ENCODE measurements around the gene THEMIS.
"Not testable (repeated sequence)": the region's sequence is repeated elsewhere in the genome, so short reads cannot be mapped to it uniquely, and the experiment has no call there.

THEMIS gene

DNA sequence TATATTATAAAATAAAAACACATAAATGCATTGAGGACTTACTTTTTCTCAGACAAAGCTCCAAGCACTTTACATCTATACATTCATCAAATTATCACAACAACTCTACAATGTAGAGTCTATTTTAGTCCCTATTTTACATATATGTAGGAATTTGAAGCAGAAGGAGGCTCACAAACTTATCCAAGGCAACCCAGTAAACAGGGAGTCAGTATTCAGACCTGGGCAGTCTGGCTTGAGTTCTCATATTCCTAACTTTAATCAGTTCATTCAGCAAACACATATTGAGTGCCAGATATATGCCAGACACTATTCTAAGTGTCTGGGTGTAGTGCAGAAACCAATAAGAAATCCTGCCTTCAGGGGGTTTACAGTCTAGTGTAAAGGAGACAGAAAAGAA lies 194.6 kb downstream of the THEMIS start:
- no peak for TF ChIP-seq CTCF (IDR thresholded peaks at IDR 0.05; ENCODE audit: extremely low read depth, missing control alignments)
- DNase-seq (ENCODE audit: low spot score) = no peak

GRCh38 chr6:127695108-127695507 lies 205.8 kb downstream of the THEMIS start:
- TF ChIP-seq CTCF (IDR thresholded peaks at IDR 0.05; ENCODE audit: extremely low read depth, missing control alignments) = no peak
- no peak for DNase-seq (ENCODE audit: low spot score)

DNA sequence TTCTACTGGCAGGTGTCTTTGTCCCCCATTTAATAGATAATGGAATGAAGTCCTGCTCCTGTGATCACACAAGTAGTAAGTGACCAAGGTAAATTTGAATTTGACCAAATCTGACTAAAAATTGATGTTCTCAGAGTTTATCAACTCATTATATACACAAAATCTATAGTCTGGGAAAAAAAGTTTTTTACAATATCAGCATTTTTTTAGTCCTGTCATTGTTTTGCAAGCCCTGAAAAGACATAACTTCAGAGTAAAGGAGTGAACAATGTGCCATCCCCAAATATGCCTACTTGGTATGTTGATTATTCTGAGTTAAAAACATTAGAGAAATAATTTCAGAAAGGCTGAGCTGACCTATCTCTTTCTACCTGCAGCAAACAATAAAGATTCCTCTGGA lies 209.7 kb downstream of the THEMIS start:
- no peak for TF ChIP-seq CTCF (IDR thresholded peaks at IDR 0.05; ENCODE audit: extremely low read depth, missing control alignments)
- no peak for DNase-seq (ENCODE audit: low spot score)

DNA sequence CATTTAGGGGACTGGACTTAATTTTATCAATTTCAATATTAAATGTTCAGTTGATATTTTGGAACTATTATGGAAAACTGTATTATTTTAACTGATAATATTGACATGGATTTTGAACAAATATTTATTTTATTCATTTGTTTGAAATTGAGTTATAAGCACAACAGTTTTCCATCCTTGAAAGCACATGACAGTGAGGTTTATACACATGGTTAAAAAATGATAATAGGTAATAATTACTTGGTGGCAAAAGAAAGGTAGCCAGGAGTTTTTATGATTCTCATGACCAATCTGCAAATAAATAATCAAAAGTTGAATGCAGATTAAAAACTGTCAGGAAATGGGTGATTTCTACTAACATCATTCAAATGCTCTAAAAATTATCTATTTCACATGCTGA lies 210.3 kb downstream of the THEMIS start:
- DNase-seq (ENCODE audit: low spot score) = no peak
- no peak for TF ChIP-seq CTCF (IDR thresholded peaks at IDR 0.05; ENCODE audit: extremely low read depth, missing control alignments)

DNA sequence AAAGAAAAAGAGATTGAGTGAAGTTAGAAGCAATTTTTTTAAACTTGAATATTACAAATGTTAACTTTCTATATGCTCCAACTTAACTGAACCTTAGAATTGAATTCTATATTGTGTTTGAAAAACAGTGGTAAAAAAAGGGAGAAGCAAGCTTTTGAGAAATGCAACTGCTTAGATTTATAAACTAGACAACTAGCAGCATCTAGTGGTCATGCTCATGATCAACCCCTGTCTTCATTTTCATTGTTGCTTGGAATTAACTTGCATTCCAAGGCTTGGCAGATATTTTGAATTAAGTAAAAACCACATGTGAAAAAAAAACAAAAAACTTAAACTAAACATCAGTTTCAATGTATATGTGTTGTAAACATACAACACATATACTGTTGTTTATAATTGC lies 210.8 kb downstream of the THEMIS start:
- no peak for TF ChIP-seq CTCF (IDR thresholded peaks at IDR 0.05; ENCODE audit: extremely low read depth, missing control alignments)
- no peak for DNase-seq (ENCODE audit: low spot score)

- DNase-seq (ENCODE audit: low spot score) = not testable (repeated sequence)
Observed at GRCh38 chr6:127687490-127687889, 213.4 kb downstream of the THEMIS start.

GRCh38 chr6:127686084-127686483 lies 214.8 kb downstream of the THEMIS start:
- no peak for DNase-seq (ENCODE audit: low spot score)
- TF ChIP-seq CTCF (IDR thresholded peaks at IDR 0.05; ENCODE audit: extremely low read depth, missing control alignments) = no peak

GRCh38 chr6:127684501-127684900 lies 216.4 kb downstream of the THEMIS start:
- no peak for DNase-seq (ENCODE audit: low spot score)
- no peak for TF ChIP-seq CTCF (IDR thresholded peaks at IDR 0.05; ENCODE audit: extremely low read depth, missing control alignments)
